Stomach smooth muscle (tissue), 2 donors: Measurements from ENCODE around the gene PTPRN2.

Experiments
- H3K27ac ChIP-seq: one replicate; pipeline ENCODE4 v1.7.0; 2013; ENCODE audit warnings: mild to moderate bottlenecking, low read length, inconsistent platforms
- H3K27me3 ChIP-seq, 2 donors: one replicate each; pipeline ENCODE4 v1.7.0; 2013; ENCODE audit warnings: low read length in 2 of 2; ENCODE audit not compliant: insufficient read depth in 2 of 2, control insufficient read depth in 1 of 2
- H3K36me3 ChIP-seq, 2 donors: one replicate each; pipeline ENCODE4 v1.7.0; 2013; ENCODE audit warnings: low read length in 2 of 2; ENCODE audit not compliant: control insufficient read depth in 2 of 2, insufficient read depth in 2 of 2
- H3K4me1 ChIP-seq: one replicate; pipeline ENCODE4 v1.7.0; 2013; ENCODE audit warnings: low read length; ENCODE audit not compliant: control insufficient read depth, insufficient read depth
- H3K4me3 ChIP-seq, 2 donors: one replicate each; pipeline ENCODE4 v1.7.0; 2013; ENCODE audit warnings: low read length in 2 of 2
- H3K9ac ChIP-seq, 2 donors: one replicate each; pipeline ENCODE4 v1.7.0; 2013; ENCODE audit warnings: low read length in 2 of 2, mild to moderate bottlenecking in 1 of 2
- H3K9me3 ChIP-seq, 2 donors: one replicate each; pipeline ENCODE4 v1.7.0; 2013; ENCODE audit warnings: low read length in 2 of 2; ENCODE audit not compliant: control insufficient read depth in 2 of 2
- donor health status: healthy.
- donor health status: Pancreatic carcinoma.

Gene PTPRN2

GRCh38 chr7:157817944-157818700 is 769.5 kb downstream of the PTPRN2 start:
- Histone ChIP-seq H3K4me1 (no peaks in the 10 kb centered on the region), H3K27me3 (no peaks in the 10 kb centered on the region), H3K9ac (no peak overlapping the region), H3K36me3 (no peaks in the 10 kb centered on the region), H3K4me3 (no peak overlapping the region), H3K27ac (no peak overlapping the region), H3K9me3 (peaks cover 0 to 4% of the 10 kb centered on the region in 2 donors)

DNA sequence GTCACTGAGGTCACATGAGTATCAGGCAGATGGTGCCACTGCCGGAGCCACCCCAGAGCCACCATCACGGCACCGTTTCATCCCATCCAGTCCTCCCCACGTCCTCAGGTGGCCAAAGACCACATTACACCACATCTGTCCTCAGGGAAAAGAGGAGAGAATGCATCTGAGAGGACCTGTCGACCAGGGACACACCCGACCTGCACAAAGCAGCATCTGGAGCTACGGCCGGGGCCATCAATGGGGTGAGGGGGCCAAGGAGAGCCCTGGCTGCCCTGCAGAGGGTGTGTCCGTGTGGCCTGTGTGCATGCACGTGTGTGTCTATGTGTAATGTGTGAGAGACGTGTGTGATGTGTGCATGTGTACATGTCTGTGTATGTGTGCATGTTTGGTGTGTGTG is 770.2 kb downstream of the PTPRN2 start:
- H3K27me3 ChIP-seq: no peaks in the 10 kb centered on the region
- no peaks in the 10 kb centered on the region for H3K36me3 ChIP-seq
- H3K9ac ChIP-seq: no peak overlapping the region
- H3K27ac ChIP-seq: no peak overlapping the region
- H3K9me3 ChIP-seq: peaks cover 0 to 4% of the 10 kb centered on the region in 2 donors
- no peak overlapping the region for H3K4me3 ChIP-seq
- no peaks in the 10 kb centered on the region for H3K4me1 ChIP-seq

- no peaks in the 10 kb centered on the region for H3K27me3 ChIP-seq
- no peak overlapping the region for H3K4me3 ChIP-seq
- peaks cover 0 to 4% of the 10 kb centered on the region in 2 donors for H3K9me3 ChIP-seq
- no peaks in the 10 kb centered on the region for H3K4me1 ChIP-seq
- H3K36me3 ChIP-seq: no peaks in the 10 kb centered on the region
- H3K27ac ChIP-seq: no peak overlapping the region
- no peak overlapping the region for H3K9ac ChIP-seq
Observed at GRCh38 chr7:157816526-157817250, 770.9 kb downstream of the PTPRN2 start.

- no peaks in the 10 kb centered on the region for H3K27me3 ChIP-seq
- no peak overlapping the region for H3K27ac ChIP-seq
- no peak overlapping the region for H3K4me3 ChIP-seq
- peaks cover 0 to 4% of the 10 kb centered on the region in 2 donors for H3K9me3 ChIP-seq
- H3K9ac ChIP-seq: no peak overlapping the region
- H3K36me3 ChIP-seq: no peaks in the 10 kb centered on the region
- H3K4me1 ChIP-seq: no peaks in the 10 kb centered on the region
Observed at GRCh38 chr7:157816086-157816485, 771.5 kb downstream of the PTPRN2 start.

DNA sequence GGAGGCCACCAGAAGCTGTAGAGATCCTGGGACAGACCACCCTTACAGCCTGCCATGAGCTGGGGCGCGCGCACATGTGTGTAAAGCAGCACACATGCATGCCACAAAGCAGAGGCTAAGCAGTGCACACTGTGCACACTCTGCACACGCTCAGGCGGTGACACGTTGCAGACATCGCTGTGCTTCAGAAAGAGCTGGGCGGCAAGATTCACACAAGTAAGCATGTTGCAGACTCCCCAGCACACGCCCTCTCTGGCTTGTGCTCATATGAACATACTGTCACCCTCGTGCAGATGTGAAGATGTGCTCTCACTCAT is 772.0 kb downstream of the PTPRN2 start:
- no peak overlapping the region for H3K9ac ChIP-seq
- H3K27ac ChIP-seq: no peak overlapping the region
- H3K4me3 ChIP-seq: no peak overlapping the region
- no peaks in the 10 kb centered on the region for H3K36me3 ChIP-seq
- H3K27me3 ChIP-seq: no peaks in the 10 kb centered on the region
- peaks cover 0 to 4% of the 10 kb centered on the region in 2 donors for H3K9me3 ChIP-seq
- no peaks in the 10 kb centered on the region for H3K4me1 ChIP-seq

GRCh38 chr7:157814931-157815705 is 772.5 kb downstream of the PTPRN2 start:
- H3K9ac ChIP-seq: no peak overlapping the region
- no peak overlapping the region for H3K4me3 ChIP-seq
- H3K4me1 ChIP-seq: no peaks in the 10 kb centered on the region
- H3K27ac ChIP-seq: no peak overlapping the region
- H3K36me3 ChIP-seq: no peaks in the 10 kb centered on the region
- H3K27me3 ChIP-seq: no peaks in the 10 kb centered on the region
- no peaks in the 10 kb centered on the region for H3K9me3 ChIP-seq

GRCh38 chr7:157813741-157814661 is 773.6 kb downstream of the PTPRN2 start:
- Histone ChIP-seq H3K9me3 (no peaks in the 10 kb centered on the region), H3K27me3 (no peaks in the 10 kb centered on the region), H3K27ac (no peak overlapping the region), H3K4me3 (no peak overlapping the region), H3K4me1 (no peaks in the 10 kb centered on the region), H3K9ac (no peak overlapping the region), H3K36me3 (no peaks in the 10 kb centered on the region)

GRCh38 chr7:157813053-157813452 is 774.6 kb downstream of the PTPRN2 start:
- no peaks in the 10 kb centered on the region for H3K36me3 ChIP-seq
- H3K9me3 ChIP-seq: peaks cover under 1 to 4% of the 10 kb centered on the region in 2 donors
- H3K4me3 ChIP-seq: no peak overlapping the region
- no peaks in the 10 kb centered on the region for H3K27me3 ChIP-seq
- H3K9ac ChIP-seq: no peak overlapping the region
- H3K4me1 ChIP-seq: no peaks in the 10 kb centered on the region
- H3K27ac ChIP-seq: no peak overlapping the region

DNA sequence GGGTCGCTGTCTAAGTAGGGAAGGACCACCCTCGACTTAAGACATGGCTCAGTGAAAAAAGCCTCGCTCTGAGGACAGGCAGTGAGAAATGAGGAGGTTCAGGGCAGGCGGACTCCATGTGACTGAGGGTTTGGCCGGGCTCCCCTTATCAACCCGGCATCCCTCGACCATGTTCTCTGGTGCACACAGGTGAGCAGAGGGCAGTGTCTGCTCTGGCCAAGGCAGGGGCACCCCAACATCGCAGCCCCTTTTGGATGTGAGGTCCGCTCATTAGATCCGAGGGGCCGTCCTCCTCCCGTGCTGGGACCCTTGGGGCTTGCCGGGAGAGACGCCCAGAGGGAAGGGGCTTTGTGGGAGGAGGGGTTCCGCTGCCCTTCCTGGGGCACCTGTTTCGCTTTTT is 775.7 kb downstream of the PTPRN2 start:
- H3K4me1 ChIP-seq: no peaks in the 10 kb centered on the region
- H3K27me3 ChIP-seq: no peaks in the 10 kb centered on the region
- no peaks in the 10 kb centered on the region for H3K36me3 ChIP-seq
- no peak overlapping the region for H3K9ac ChIP-seq
- no peak overlapping the region for H3K4me3 ChIP-seq
- peaks cover 2 to 4% of the 10 kb centered on the region in 2 donors for H3K9me3 ChIP-seq
- H3K27ac ChIP-seq: no peak overlapping the region
